DOHH2 (cell line): Measurements from ENCODE around the gene STK16.

Experiments
- H3F3A ChIP-seq: fragments of 200-600 bp; sonication (generic), shearing (Covaris generic); 2 replicates; pipeline ENCODE4 v1.6.0; 2016; ENCODE audit warnings: antibody characterized with exemption, mild to moderate bottlenecking; ENCODE audit not compliant: control insufficient read depth, insufficient read depth
- H3K27ac ChIP-seq: fragments of 200-600 bp; sonication (generic); 2 replicates; pipeline ENCODE4 v1.5.1; 2014; ENCODE audit warnings: low read depth, mild to moderate bottlenecking, low read length, moderate library complexity
- H3K27me3 ChIP-seq: fragments of 200-600 bp; sonication (generic); 2 replicates; pipeline ENCODE4 v1.6.1; 2014; ENCODE audit warnings: mild to moderate bottlenecking, low read length, mixed read lengths; ENCODE audit not compliant: control insufficient read depth
- H3K36me3 ChIP-seq: fragments of 200-600 bp; sonication (generic); 2 replicates; pipeline ENCODE4 v1.6.1; 2014; ENCODE audit warnings: mild to moderate bottlenecking, low read length, moderate library complexity, mixed read lengths; ENCODE audit not compliant: control insufficient read depth
- H3K4me1 ChIP-seq: fragments of 200-600 bp; sonication (generic); 2 replicates; pipeline ENCODE4 v1.6.1; 2014; ENCODE audit warnings: mild to moderate bottlenecking, low read length, mixed read lengths; ENCODE audit not compliant: control insufficient read depth
- H3K4me2 ChIP-seq: fragments of 200-600 bp; sonication (generic); 2 replicates; pipeline ENCODE4 v1.6.0; 2014; ENCODE audit warnings: mild to moderate bottlenecking, low read length, moderate library complexity
- H3K4me3 ChIP-seq: fragments of 200-600 bp; sonication (generic); 2 replicates; pipeline ENCODE4 v1.5.1; 2014; ENCODE audit warnings: mild to moderate bottlenecking, low read length, mixed read lengths
- H3K79me2 ChIP-seq: fragments of 200-600 bp; sonication (generic); 2 replicates; pipeline ENCODE4 v1.6.1; 2014; ENCODE audit warnings: mild to moderate bottlenecking, low read length, mixed read lengths; ENCODE audit not compliant: control insufficient read depth
- H3K9me2 ChIP-seq: fragments of 200-600 bp; sonication (generic); replicated peaks from 2 replicates; pipeline ENCODE4 v1.6.1; 2014; ENCODE audit warnings: mild to moderate bottlenecking, low read length, mixed read lengths; ENCODE audit not compliant: control insufficient read depth
- H3K9me3 ChIP-seq: fragments of 200-600 bp; sonication (generic); 2 replicates; pipeline ENCODE4 v1.6.1; 2014; ENCODE audit warnings: antibody characterized with exemption, low read length, mixed read lengths; ENCODE audit not compliant: control insufficient read depth, insufficient read depth
- H4K20me1 ChIP-seq: fragments of 200-600 bp; sonication (generic); 2 replicates; pipeline ENCODE4 v1.6.0; 2014; ENCODE audit warnings: low read depth, mild to moderate bottlenecking, antibody characterized with exemption, low read length, moderate library complexity; ENCODE audit not compliant: control insufficient read depth, insufficient read depth
- EZH2phosphoT487 ChIP-seq: fragments of 200-600 bp; sonication (generic); IDR thresholded peaks from 2 replicates; pipeline ENCODE4 v1.6.1; 2017; ENCODE audit warnings: borderline replicate concordance, mild to moderate bottlenecking, antibody characterized with exemption, low read length, moderate library complexity, mixed read lengths
- TF ChIP-seq, protein P1 (sequence below): fragments of 200-600 bp; sonication (generic); IDR thresholded peaks from one replicate; pipeline ENCODE4 v1.5.1; 2014; ENCODE audit warnings: antibody characterized with exemption, mild to moderate bottlenecking, low read depth, low read length; ENCODE audit not compliant: poor library complexity, severe bottlenecking

Gene STK16

DNA sequence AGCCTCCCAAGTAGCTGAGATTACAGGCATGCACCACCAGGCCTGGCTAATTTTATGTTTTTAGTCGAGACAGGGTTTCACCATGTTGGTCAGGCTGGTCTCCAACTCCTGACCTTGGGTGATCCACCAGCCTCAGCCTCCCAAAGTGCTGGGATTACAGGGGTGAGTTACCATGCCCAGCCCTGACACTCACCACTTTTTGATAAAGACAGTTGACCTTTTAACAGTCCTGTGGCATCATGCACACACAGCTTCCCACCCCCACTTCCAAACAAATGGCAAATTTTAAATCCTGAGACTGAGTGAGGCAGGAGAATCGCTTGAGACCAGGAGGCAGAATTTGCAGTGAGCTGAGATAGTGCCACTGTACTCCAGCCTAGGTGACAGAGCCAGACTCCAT, 27.7 kb downstream of the STK16 start:
- H3K4me2 ChIP-seq = no peak overlapping the region
- peaks cover 12% of the 10 kb centered on the region for H3K4me1 ChIP-seq
- H3F3A ChIP-seq = no peaks in the 10 kb centered on the region
- no peak overlapping the region for H3K4me3 ChIP-seq
- H3K27me3 ChIP-seq = 0 out of 2 replicates have a peak, but pooled peaks cover 3% of the 10 kb centered on the region
- H4K20me1 ChIP-seq = no peaks in the 10 kb centered on the region
- no peaks in the 10 kb centered on the region for H3K9me2 ChIP-seq
- no peaks in the 10 kb centered on the region for H3K79me2 ChIP-seq
- no peaks in the 10 kb centered on the region for H3K9me3 ChIP-seq
- H3K27ac ChIP-seq = no peak overlapping the region
- H3K36me3 ChIP-seq = no peaks in the 10 kb centered on the region
- TF ChIP-seq EZH2phosphoT487 = no peak

DNA sequence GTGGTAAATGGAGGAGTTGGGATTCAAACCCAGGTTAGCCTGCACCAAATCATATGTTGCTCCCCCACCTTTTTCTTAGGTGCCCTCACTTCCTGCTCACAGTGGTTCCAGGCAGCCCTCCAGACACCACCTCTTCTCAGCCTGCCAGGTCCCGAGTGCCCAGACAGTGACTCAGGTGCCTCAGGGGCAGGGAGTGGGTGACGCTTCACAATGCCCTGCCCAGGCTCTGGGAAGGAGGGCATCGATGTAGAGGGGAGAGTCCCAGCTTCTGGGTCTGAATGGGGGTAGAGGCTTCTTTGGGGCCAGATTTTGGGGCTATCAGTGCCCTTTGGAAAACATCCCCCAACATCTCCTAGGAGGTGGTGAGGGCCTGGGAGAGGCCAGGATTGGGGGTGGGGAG, 28.7 kb downstream of the STK16 start:
- H3F3A ChIP-seq = peaks cover 9% of the 10 kb centered on the region
- H3K9me3 ChIP-seq = no peaks in the 10 kb centered on the region
- H3K36me3 ChIP-seq = no peaks in the 10 kb centered on the region
- TF ChIP-seq, protein P1, sequence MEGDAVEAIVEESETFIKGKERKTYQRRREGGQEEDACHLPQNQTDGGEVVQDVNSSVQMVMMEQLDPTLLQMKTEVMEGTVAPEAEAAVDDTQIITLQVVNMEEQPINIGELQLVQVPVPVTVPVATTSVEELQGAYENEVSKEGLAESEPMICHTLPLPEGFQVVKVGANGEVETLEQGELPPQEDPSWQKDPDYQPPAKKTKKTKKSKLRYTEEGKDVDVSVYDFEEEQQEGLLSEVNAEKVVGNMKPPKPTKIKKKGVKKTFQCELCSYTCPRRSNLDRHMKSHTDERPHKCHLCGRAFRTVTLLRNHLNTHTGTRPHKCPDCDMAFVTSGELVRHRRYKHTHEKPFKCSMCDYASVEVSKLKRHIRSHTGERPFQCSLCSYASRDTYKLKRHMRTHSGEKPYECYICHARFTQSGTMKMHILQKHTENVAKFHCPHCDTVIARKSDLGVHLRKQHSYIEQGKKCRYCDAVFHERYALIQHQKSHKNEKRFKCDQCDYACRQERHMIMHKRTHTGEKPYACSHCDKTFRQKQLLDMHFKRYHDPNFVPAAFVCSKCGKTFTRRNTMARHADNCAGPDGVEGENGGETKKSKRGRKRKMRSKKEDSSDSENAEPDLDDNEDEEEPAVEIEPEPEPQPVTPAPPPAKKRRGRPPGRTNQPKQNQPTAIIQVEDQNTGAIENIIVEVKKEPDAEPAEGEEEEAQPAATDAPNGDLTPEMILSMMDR = no peak
- TF ChIP-seq EZH2phosphoT487 = no peak
- H3K27ac ChIP-seq = no peak overlapping the region
- no peak overlapping the region for H3K4me2 ChIP-seq
- no peak overlapping the region for H3K4me3 ChIP-seq
- no peaks in the 10 kb centered on the region for H3K9me2 ChIP-seq
- peaks cover 21% of the 10 kb centered on the region for H3K4me1 ChIP-seq
- H4K20me1 ChIP-seq = no peaks in the 10 kb centered on the region
- H3K27me3 ChIP-seq = 0 out of 2 replicates have a peak, but pooled peaks cover 3% of the 10 kb centered on the region
- no peaks in the 10 kb centered on the region for H3K79me2 ChIP-seq

DNA sequence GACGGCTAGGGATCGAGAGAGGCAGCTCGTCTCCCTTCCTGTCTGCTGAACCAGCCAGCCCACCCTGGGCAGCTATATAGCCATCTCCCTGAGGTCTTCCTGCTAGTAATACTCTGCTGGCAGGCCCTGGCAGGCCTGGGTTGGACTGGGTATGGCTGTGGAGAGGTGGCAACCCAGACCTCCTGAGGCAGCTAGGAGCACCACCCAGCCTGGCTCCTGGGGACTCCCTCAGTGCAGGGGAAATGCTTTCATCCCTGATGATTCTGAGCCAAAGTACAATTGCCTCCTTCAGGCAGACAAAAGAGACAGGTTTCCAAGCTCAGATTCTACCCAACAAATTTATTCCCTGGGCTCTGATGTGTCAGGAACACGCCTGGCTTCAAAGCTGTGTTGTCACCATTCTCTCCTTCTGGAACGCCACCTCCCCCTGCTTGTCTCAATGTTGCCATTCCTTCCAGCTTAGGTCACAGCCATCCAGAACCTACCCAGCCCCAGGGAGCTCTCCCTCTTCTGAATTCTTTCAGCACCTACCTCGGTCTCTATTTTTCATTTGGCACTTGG, 29.2 kb downstream of the STK16 start:
- H3K9me2 ChIP-seq = no peaks in the 10 kb centered on the region
- H3K27me3 ChIP-seq = 0 out of 2 replicates have a peak, but pooled peaks cover 3% of the 10 kb centered on the region
- no peak overlapping the region for H3K4me2 ChIP-seq
- peaks cover 9% of the 10 kb centered on the region for H3F3A ChIP-seq
- no peaks in the 10 kb centered on the region for H3K36me3 ChIP-seq
- H3K4me3 ChIP-seq = no peak overlapping the region
- H3K4me1 ChIP-seq = peaks cover 22% of the 10 kb centered on the region
- no peak overlapping the region for H3K27ac ChIP-seq
- H3K9me3 ChIP-seq = no peaks in the 10 kb centered on the region
- TF ChIP-seq EZH2phosphoT487 = no peak
- TF ChIP-seq, protein P1 = no peak
- H4K20me1 ChIP-seq = no peaks in the 10 kb centered on the region
- H3K79me2 ChIP-seq = no peaks in the 10 kb centered on the region

DNA sequence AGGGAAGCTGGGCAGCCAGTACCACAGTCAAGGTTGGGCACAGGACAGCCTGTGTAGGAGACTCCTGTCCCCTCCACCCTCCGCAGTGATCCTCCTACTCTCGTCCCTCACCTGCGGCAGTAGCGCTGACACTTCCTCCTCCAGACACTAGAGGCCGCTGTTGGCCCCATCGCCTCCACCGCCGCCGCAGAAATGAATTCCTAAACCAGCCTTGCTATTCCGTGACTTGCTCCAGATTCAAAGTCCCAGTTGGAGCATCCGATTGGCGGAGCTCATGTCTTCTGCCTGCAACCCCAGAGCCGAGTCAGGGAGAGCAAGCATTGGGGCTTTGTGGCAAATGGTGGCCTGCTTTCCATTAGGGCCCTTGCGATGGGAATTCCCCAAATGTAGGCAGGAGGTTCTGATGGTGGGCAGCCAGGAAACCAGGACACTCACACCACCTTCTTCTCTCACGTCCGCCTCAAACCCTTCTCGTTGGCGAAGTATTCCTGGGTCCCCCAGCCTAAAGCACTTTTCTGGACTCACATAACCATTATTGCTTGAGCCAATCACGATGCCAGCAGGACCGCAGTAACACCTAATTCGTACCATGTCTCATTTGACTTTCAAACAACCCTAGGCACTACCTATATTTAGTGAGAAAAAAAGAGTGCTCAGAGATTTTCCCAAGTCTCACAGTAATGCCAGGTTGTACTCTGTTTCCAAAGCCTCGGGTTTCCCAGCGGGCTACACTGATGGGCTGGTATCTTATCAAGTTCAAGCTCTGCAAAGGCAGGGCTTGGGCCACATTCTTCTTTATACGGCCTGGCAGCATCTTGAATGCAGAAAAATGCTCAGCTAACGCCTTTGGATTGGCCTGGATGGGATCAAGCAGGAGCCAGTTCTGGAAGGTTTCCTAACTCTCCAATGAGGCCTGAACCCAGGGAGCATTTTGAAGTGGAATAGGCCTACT, 32.7 kb downstream of the STK16 start:
- Histone ChIP-seq H3K27ac (peak overlapping the region; percentile 89), H3K27me3 (no peaks in the 10 kb centered on the region), H4K20me1 (no peaks in the 10 kb centered on the region), H3K79me2 (0 out of 2 replicates have a peak, but pooled peaks cover 3% of the 10 kb centered on the region), H3K9me2 (no peaks in the 10 kb centered on the region), H3K4me1 (peaks cover 35% of the 10 kb centered on the region), H3K9me3 (no peaks in the 10 kb centered on the region), H3F3A (peaks cover 9% of the 10 kb centered on the region), H3K36me3 (peaks cover 22% of the 10 kb centered on the region), H3K4me3 (peak overlapping the region; percentile 76), H3K4me2 (peak overlapping the region; percentile 96)
- no peak for TF ChIP-seq EZH2phosphoT487
- TF ChIP-seq, protein P1 = peak; percentile 95
